Activated CD8-positive, alpha-beta memory T cell treated with anti-CD3 and anti-CD28 coated beads for 36 hours (primary cell): Measurements from ENCODE around the gene GOLGA8Q. TPM values are rescaled to one million over a fixed set of nuclear protein-coding genes. Genes with fewer than 3 reads are reported as not detected.
"Not testable (repeated sequence)": the region's sequence is repeated elsewhere in the genome, so short reads cannot be mapped to it uniquely, and the experiment has no call there.

Experiments used
- CTCF ChIA-PET: fragments of 350-600 bp; sonication (Branson Sonifier 250); formaldehyde crosslinking; loops from one replicate; lab custom pipeline; 2021; ENCODE audit warnings: antibody characterized with exemption; lab: Charles Lee
- POLR2A ChIA-PET: fragments of 350-600 bp; sonication (Branson Sonifier 250); formaldehyde crosslinking; loops from one replicate; lab custom pipeline; 2021; ENCODE audit warnings: antibody characterized with exemption; lab: Charles Lee
- total RNA-seq, 2 experiments: library from RNA; stranded (reverse); gene quantifications; one replicate each; pipeline ENCODE4 v1.2.3, GENCODE V29; 2021

Gene GOLGA8Q, protein sequence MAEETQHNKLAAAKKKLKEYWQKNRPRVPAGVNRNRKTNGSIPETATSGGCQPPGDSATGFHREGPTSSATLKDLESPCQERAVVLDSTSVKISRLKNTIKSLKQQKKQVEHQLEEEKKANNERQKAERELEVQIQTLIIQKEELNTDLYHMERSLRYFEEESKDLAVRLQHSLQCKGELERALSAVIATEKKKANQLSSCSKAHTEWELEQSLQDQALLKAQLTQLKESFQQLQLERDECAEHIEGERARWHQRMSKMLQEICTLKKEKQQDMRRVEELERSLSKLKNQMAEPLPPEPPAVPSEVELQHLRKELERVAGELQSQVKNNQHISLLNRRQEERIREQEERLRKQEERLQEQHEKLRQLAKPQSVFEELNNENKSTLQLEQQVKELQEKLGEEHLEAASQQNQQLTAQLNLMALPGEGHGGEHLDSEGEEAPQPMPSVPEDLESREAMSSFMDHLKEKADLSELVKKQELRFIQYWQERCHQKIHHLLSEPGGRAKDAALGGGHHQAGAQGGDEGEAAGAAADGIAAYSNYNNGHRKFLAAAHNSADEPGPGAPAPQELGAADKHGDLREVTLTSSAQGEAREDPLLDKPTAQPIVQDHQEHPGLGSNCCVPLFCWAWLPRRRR
- not detected for total RNA-seq

DNA sequence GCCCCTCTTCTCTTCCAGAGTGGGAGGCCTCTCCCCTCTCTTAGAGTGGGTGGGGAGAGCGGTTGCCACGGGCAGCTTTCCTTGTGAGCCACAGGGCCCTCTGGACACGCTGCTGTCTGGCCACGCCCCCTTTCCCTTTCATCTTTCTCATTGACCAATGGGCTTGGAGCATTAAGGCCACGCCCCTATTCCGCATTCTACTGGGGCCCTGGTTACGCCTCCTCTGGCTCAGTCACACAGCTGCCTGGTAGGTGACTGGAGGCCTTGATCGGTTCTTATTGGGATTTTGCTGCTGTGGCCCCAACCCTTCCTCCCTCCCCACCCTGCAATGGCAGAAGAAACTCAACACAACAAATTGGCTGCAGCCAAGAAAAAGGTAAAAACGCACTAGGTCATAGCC is at the start of gene GOLGA8Q:
TSS of gene GOLGA8Q (plus strand) at position 301 of the 400 bp plus-strand sequence. CDS start at position 329, 28 bp downstream.
- CTCF ChIA-PET, POLR2A ChIA-PET: not testable (repeated sequence)

DNA sequence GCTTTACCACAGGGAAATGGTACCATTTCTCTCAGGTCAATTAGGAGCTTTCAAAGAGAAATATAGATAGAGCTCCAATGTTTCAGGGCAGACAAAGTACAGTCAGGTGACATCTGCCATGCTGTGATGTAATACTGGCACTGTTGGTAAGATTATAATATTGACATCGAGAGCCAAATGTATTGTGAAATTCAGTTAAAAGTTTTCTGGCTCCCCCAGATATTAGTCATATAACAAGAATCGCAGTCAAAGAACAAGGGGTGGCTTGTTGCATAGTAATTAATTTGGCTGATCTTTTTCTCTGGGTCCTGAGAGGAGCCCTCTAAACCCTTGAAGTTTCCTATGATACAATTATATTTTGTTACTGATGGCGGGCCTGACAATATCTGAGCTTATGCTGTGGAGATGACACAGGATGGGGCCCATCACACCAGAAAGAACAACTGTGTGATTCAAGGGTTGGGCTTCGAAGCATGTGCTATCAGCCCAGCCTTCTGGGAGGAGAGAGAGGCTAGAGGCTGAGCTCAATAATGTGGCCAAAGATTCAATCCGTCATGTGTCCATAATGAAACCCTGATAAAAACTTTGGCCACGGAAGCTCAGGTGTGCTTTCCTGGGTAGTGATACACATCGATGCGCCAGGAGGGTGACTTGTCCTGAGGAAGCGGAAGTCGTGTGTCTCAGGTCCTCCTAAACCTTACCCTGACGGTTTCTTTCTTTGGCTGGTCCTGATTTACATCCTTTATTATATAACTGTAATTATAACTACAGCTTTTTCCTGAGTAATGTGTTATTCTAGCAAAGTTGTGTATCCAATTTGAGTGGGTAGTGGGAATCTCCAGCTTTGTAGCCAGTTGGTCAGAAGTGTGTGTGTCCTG is 48.7 kb upstream of the GOLGA8Q start:
- POLR2A ChIA-PET, CTCF ChIA-PET: not testable (repeated sequence)

DNA sequence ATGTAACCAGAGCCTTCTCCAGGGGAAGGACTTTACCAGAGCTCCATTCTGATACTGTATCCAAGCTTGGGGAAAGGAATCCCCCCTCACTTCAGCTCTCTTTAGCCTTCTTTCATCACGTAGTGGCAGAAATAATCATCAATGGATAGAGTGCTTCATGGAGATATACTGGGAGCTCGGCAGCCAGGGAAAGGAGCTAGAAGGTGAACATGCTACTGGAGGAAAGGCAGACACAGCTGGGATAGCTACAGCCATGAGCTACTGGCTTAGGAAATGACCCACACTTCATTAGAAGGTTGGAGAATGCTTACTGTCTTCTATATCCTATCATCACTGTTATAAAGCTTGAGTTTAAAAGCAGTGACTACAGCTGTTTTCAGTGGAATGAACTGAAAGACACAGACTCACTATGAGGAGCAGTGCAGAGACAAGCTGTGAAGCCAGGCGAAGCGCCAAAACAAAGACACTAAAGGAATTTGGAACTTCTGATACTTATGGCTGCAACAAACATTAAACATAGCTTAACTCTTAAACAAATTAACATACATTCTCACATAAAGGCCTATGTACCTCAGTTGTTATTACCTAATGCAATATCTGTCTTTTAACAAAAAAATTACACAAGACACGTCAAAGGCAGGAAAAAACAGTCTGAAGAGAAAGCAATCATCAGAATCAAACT is 47.5 kb upstream of the GOLGA8Q start:
- CTCF ChIA-PET, POLR2A ChIA-PET: not testable (repeated sequence)

DNA sequence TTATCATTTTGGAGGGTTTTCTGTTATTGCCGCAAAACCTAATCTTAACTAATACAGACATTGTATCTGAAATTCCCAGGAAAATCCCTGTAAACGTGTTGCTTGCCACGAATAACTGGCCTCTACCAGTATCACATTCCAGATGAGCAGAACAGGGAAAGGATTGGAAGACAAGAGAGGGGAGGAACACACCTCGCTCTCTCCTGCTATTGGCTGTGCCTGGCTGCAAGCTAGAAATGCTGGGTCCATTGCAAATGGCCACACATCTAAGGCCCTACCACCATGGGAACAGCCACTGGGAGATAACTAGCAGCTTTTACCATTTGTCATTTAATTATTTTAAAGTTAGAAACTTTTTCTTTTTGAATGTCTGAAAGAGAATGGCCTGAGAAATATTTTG is 37.3 kb upstream of the GOLGA8Q start:
- CTCF ChIA-PET: not testable (repeated sequence)

DNA sequence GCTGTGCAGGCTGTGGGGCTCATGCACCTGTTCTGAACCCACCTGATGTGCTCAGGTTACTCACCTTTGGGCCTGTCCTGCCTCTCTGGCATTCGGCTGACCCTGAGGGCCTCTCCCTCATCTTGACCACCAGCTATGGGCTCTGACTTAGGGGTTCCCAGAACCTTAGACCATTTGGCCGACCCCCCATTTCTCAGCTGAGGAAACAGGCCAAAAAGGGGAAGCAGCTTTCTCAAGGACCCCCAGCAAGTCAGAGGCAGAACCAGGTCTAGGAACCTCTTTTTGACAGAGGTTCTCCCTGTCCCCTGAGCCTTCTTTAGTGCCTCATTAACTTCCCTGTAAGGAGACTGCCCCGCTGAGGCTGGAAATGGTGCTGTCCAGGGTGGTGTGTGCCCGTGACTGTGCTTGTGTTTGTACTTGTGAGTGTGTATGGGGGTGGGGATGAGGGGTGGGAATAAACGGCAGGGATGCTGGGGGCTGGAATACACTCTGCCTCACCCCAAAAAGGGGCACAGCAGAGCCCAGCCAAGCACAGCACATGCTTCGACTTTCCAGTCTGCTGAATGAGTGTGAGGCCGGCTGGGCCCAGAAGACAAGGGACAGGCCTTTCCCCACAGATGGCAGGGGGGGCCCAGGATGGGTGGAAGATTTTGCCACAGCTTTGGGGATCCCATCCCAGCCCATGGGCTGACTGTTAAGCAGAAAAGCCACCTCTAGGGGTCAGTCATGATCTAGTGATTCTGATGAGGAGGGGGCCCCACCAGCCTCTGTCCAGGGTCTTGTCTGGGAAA is 28.2 kb upstream of the GOLGA8Q start:
- POLR2A ChIA-PET, CTCF ChIA-PET: not testable (repeated sequence)

More for the DNA sequence above, 37.3 kb upstream of the GOLGA8Q start:
- POLR2A ChIA-PET: not testable (repeated sequence)

DNA sequence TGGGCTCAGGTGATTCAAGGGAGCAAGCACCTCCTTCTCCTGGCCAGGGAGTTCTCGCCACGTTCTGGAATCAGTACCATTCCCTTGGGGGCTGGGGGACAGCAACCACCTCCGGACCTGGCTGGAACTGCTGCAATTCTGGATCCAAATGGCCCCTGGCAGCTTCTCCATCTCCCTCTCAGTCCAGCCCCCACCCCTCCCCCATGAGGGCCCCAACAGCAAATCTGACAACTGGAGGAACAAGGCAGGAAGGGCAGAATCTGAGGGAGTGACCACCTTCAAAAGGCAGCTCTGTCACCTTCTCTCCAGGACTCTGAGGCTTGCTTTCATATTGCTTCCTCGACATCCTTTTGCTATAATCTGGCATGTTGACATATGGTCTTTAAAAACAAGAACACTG is 25.9 kb upstream of the GOLGA8Q start:
- POLR2A ChIA-PET, CTCF ChIA-PET: not testable (repeated sequence)

DNA sequence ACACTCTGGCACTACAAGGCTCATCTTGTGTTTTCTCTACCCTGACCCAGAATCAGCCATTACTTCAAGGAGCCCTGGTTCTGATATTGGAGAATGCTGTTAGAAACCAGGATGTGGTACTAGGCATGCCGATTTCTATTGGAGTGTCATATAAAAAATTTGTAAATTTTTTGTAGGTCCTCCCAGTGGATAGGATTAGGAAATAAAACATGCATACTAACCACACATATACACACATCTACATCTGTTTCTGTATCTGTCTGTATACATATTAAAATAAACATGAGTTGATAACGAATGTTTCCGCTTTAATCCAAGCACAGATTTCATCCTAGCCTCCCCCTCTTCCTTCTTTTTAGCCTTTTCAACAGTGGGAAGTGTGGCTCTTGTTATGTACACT is 22.8 kb upstream of the GOLGA8Q start:
- POLR2A ChIA-PET, CTCF ChIA-PET: not testable (repeated sequence)

DNA sequence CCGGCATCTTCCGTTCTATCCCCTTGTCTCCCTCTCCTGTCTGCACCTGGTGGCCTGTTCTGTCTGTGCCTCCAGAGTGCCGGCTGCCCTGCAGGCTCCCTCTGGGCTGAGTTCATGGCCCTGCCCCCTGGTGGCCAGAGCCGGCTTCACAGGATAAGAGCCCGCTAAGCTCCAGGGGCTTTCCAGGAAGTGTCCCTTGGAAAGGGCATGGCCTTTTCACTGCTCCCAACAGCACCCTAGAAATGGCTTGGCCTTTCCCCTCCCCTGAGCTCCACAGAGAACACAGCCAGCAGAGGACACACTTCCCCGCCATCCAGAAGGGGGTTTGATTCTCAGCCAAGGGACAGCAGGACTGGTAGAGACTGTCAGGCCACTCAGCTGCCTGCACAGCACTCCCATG is 15.1 kb downstream of the GOLGA8Q start:
- CTCF ChIA-PET, POLR2A ChIA-PET: not testable (repeated sequence)

DNA sequence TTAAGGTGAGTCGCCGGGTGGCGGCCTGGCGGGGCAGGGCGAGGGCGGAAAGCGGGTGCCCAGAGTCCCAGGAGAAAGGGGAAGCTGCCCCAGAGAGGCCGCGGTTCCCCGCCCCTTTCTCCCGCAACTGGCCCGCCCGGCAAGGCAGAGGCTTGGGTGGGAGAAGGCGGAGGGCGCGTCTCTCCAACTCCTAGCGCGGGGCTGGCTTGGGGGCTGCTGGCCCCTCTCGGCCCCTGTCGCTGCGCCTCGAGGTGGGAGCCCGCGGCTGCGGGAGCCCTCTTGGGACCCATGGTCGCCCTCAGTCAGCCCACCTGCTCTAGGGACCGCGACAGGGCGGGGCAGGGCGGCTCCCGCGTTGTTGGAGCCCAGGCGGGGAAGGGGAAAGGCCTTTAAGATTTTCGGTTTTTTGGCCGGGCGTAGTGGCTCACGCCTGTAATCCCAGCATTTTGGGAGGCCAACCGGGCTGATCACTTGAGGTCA is 21.2 kb downstream of the GOLGA8Q start:
- POLR2A ChIA-PET, CTCF ChIA-PET: not testable (repeated sequence)

DNA sequence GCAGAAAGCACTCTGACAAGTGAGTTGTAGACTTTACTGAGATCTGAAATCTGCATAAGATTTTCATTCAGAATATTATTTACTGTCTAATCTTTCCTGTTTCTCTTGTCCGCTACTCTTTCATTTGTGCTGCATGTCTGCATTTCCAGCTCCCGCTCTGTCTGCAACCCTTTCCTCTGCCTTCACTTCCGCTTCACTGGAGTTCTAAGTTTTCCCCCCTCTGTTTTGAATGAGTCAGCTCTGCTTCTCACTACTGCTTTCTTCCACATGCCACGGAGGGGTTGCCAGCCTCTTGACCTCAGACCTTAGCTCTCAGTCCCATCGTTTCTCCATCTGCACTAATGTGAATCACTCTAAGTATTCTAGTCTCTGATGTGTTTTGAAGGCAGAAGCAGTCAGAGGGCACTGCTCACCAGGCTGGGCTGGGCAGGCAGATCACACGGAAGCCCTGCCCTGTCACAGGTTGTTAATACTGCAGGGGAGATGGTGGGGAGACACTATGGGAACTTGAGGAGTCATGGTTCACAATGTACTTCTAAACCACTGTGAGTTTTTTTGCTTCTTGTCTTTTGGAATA is 27.6 kb downstream of the GOLGA8Q start:
- POLR2A ChIA-PET, CTCF ChIA-PET: not testable (repeated sequence)

DNA sequence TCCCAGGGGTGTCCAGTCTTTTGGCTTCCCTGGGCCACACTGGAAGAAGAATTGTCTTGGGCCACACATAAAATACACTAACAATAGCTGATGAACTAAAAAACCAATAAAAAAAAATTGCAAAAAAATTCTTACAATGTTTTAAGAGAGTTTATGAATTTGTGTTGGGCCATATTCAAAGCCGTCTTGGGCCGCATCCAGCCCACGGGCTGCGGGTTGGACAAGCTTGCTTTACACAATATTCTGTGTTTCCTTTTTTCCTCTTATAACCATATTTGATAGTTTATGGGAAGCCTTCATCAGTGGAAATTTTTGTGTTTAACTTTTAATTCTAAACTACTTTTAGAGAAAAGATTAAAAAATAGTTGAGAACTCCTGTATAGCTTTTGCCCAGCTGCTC is 28.9 kb downstream of the GOLGA8Q start:
- POLR2A ChIA-PET, CTCF ChIA-PET: not testable (repeated sequence)

DNA sequence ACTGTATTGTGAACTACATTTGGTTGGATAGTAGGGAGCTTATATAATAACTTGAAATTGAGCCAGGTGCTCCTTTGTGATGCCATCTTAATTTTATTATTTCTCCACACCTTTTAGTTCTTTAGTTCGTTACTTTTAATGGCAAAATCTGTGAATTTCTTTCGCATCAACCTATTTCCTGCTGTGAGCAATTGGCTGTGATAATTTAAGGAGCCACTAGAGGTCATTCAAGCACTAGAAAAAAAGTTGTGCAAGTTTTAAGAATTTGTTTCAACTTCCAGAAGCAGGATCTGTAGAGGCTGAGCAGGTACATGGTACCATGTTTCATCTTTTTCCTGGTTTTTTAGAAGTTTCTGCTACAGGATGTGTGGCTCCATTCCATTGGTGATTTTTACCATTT is 47.1 kb downstream of the GOLGA8Q start:
- POLR2A ChIA-PET, CTCF ChIA-PET: not testable (repeated sequence)

DNA sequence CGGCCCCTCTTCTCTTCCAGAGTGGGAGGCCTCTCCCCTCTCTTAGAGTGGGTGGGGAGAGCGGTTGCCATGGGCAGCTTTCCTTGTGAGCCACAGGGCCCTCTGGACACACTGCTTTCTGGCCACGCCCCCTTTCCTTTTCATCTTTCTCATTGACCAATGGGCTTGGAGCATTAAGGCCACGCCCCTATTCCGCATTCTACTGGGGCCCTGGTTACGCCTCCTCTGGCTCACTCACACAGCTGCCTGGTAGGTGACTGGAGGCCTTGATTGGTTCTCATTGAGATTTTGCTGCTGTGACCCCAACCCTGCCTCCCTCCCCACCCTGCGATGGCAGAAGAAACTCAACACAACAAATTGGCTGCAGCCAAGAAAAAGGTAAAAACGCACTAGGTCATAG is 51.9 kb downstream of the GOLGA8Q start, which contains the start of gene GOLGA8H:
TSS of gene GOLGA8H (plus strand) at position 233 of the 400 bp plus-strand sequence. CDS start at position 331, 98 bp downstream.
- POLR2A ChIA-PET, CTCF ChIA-PET: not testable (repeated sequence)

Other genes starting within 250 kb of the GOLGA8Q start
- under 1 TPM in 1 of 2 experiments, not detected in 1; 0.74 TPM for gene CHRFAM7A, start 158.5 kb upstream of the GOLGA8Q start, total RNA-seq
- gene GOLGA8R, start 137.8 kb upstream of the GOLGA8Q start, total RNA-seq: under 1 TPM; 0.34 to 0.52 TPM
- under 1 TPM in 1 of 2 experiments, not detected in 1; 0.15 TPM for gene GOLGA8H, start 52.0 kb downstream of the GOLGA8Q start, total RNA-seq